Sigmoid colon (tissue), 7 donors: ENCODE measurements around the gene CD226. TPM values are rescaled to one million over a fixed set of nuclear protein-coding genes. Genes with fewer than 3 reads are reported as not detected.

ENCODE experiments used
- DNase-seq: peaks from one replicate; pipeline ENCODE4 v3.0.0-alpha.2; 2019
- H3K27ac ChIP-seq, 4 donors: fragments of 200-600 bp; sonication (generic); one replicate each; pipeline ENCODE4 v1.5.1; 2016 to 2019; ENCODE audit warnings: mild to moderate bottlenecking in 1 of 4
- H3K27me3 ChIP-seq, 3 donors: fragments of 200-600 bp; sonication (generic); one replicate each; pipeline ENCODE4 v1.5.1; 2019; ENCODE audit warnings: mild to moderate bottlenecking in 1 of 3
- H3K36me3 ChIP-seq, 4 donors: fragments of 200-600 bp; sonication (generic); one replicate each; pipeline ENCODE4 v1.5.1; 2016 to 2019
- H3K4me1 ChIP-seq, 4 donors: fragments of 200-600 bp; sonication (generic); one replicate each; pipeline ENCODE4 v1.5.1; 2017 to 2019
- H3K4me3 ChIP-seq, 4 donors: fragments of 200-600 bp; sonication (generic); one replicate each; pipeline ENCODE4 v1.5.1; 2017 to 2019; ENCODE audit warnings: mild to moderate bottlenecking in 2 of 4, moderate library complexity in 1 of 4
- H3K9me3 ChIP-seq, 4 donors: fragments of 200-600 bp in 3 of 4; sonication (generic) in 3 of 4; one replicate each; pipeline versions ENCODE4 v1.5.1 to v1.6.1; 2013 to 2019
- EP300 ChIP-seq, 4 donors: sonication (generic); formaldehyde crosslinking; IDR thresholded peaks; one replicate each; pipeline ENCODE4 v1.6.1; 2017; ENCODE audit warnings: antibody characterized with exemption in 4 of 4
- POLR2A ChIP-seq, 2 donors: fragments of 450-650 bp; IDR thresholded peaks; one replicate each; pipeline ENCODE4 v1.6.1; 2016; ENCODE audit warnings: antibody characterized with exemption in 2 of 2, mild to moderate bottlenecking in 2 of 2, moderate library complexity in 2 of 2
- POLR2AphosphoS5 ChIP-seq, 4 donors: sonication (generic); formaldehyde crosslinking; IDR thresholded peaks; one replicate each; pipeline ENCODE4 v1.6.1; 2017; ENCODE audit warnings: antibody characterized with exemption in 4 of 4
- WGBS, 2 donors: extraction: QIAGEN DNeasy Blood & Tissue Kit; methylation state at CpG; one replicate each; pipeline ENCODE4 v1.1.7; 2013; 5-methylcytosine and 5-hydroxymethylcytosine counted together
- intact Hi-C: fragments of 100-400 bp; cut with DNase I; formaldehyde crosslinking; loops from one replicate; pipeline ENCODE4 v1.15.1; 2023
- polyA plus RNA-seq, 3 donors: library from polyadenylated mRNA; stranded (reverse); fragments of 200-250 nt; gene quantifications; one replicate each; pipeline ENCODE4 v1.2.3, GENCODE V29; 2013
- total RNA-seq, 4 donors: library from RNA; depleted of rRNA; stranded (reverse); fragments of >200 nt; gene quantifications; one replicate each; pipeline ENCODE4 v1.1.0, GENCODE V29; 2016
- TF ChIP-seq, protein P1 (sequence below), 4 experiments: fragments of 450-650 bp in 3 of 4; fragments of 200-600 bp in 1 of 4; IDR thresholded peaks; one replicate each; pipeline ENCODE4 v1.5.1; 2016 to 2019; ENCODE audit warnings: antibody characterized with exemption in 4 of 4, mild to moderate bottlenecking in 3 of 4, moderate library complexity in 2 of 4
- donor health status: healthy with polysubstance abuse.
- donor health status: Bipolar disorder and iron deficiency.
- donor health status: healthy.

Gene CD226
- total and polyA plus RNA-seq, 7 donors = under 0.01 to 2.4 (median 0.55) TPM

DNA sequence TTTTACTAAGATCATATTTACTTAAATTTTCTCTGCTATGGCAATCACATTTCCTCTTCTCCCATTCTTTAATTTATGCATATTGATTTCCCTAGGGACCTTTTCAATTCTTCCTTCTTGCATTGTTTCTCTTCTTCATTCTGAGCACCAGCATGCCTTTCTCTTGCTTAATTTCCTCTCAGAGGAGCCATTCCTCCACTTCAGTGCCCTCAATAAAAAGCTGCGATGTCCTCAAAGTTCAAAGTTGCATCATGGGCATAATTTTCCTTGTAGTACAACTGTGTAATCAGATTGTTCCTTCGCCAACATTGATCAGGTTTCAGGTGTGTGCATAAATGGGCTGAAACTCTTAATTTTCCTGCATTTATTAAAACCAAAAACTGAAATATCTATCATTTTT, 21.8 kb upstream of the CD226 start:
- intact Hi-C loops = no loop called here
- Histone ChIP-seq H3K36me3 (no peaks in the 10 kb centered on the region), H3K9me3 (peaks cover 0 to 7% (median under 1%) of the 10 kb centered on the region in 4 donors), H3K4me3 (no peak overlapping the region), H3K27ac (no peak overlapping the region), H3K27me3 (no peaks in the 10 kb centered on the region), H3K4me1 (no peaks in the 10 kb centered on the region)
- DNase-seq = no peak
- TF ChIP-seq, protein P1, sequence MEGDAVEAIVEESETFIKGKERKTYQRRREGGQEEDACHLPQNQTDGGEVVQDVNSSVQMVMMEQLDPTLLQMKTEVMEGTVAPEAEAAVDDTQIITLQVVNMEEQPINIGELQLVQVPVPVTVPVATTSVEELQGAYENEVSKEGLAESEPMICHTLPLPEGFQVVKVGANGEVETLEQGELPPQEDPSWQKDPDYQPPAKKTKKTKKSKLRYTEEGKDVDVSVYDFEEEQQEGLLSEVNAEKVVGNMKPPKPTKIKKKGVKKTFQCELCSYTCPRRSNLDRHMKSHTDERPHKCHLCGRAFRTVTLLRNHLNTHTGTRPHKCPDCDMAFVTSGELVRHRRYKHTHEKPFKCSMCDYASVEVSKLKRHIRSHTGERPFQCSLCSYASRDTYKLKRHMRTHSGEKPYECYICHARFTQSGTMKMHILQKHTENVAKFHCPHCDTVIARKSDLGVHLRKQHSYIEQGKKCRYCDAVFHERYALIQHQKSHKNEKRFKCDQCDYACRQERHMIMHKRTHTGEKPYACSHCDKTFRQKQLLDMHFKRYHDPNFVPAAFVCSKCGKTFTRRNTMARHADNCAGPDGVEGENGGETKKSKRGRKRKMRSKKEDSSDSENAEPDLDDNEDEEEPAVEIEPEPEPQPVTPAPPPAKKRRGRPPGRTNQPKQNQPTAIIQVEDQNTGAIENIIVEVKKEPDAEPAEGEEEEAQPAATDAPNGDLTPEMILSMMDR (IDR thresholded peaks at IDR 0.05) = no peak
- TF ChIP-seq POLR2AphosphoS5 (IDR thresholded peaks at IDR 0.05) (no peak), EP300 (IDR thresholded peaks at IDR 0.05) (no peak), POLR2A (IDR thresholded peaks at IDR 0.05) (no peak)
- WGBS, 2 donors = 76 to 79% methylated on average over 2 of the region's 2 CpGs

DNA sequence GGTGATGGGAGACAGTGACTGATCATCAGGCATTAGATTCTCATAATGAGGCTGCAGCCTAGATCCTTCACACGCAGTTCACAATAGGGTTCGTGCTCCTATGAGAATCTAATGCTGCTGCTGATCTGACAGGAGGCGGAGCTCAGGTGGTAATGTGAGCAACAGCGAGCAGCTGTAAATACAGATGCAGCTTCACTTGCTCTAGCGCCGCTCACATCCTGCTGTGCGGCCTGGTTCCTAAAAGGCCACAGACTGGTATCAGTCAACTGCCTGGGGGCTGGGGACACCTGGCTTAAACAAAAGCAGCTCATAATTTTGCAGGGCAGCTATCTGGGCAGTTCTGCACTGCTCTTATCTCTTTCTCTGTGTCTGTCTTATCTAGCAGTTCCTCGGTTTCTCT, 20.4 kb upstream of the CD226 start:
- H3K27me3 ChIP-seq = no peaks in the 10 kb centered on the region
- H3K36me3 ChIP-seq = no peaks in the 10 kb centered on the region
- no peaks in the 10 kb centered on the region for H3K4me1 ChIP-seq
- H3K9me3 ChIP-seq = peaks cover 0 to 7% (median under 1%) of the 10 kb centered on the region in 4 donors
- H3K4me3 ChIP-seq = no peak overlapping the region
- 70 to 87% methylated on average over 8 of the region's 8 CpGs for WGBS, 2 donors
- no peak for DNase-seq
- intact Hi-C loops = no loop called here
- H3K27ac ChIP-seq = no peak overlapping the region
- TF ChIP-seq POLR2A (IDR thresholded peaks at IDR 0.05) = no peak
- TF ChIP-seq EP300 (IDR thresholded peaks at IDR 0.05) = no peak

DNA sequence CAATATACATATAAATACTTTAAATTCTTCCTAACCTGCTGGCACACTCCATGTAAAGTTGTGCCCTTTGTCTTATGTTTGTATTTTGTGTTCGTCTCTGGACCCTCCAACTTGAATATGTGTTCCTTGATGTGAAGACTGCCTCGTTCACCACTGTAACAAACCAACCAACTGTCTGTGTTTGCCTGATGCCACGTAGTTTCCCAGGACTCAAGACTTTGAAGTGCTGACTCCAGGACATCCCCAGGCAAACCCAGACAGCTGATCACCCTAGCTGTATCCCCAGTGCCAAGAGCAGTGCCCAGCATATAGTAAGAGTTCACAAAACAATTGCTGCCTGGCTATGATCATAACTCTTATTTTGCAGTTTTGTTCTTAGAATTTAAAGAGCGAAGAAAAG, 15.5 kb upstream of the CD226 start:
- Histone ChIP-seq H3K4me3 (no peak overlapping the region), H3K9me3 (no peaks in the 10 kb centered on the region), H3K27me3 (no peaks in the 10 kb centered on the region), H3K4me1 (no peaks in the 10 kb centered on the region), H3K27ac (no peak overlapping the region), H3K36me3 (no peaks in the 10 kb centered on the region)
- TF ChIP-seq, protein P1 (IDR thresholded peaks at IDR 0.05) = no peak
- TF ChIP-seq POLR2AphosphoS5 (IDR thresholded peaks at IDR 0.05) (no peak), EP300 (IDR thresholded peaks at IDR 0.05) (no peak), POLR2A (IDR thresholded peaks at IDR 0.05) (no peak)
- no peak for DNase-seq
- intact Hi-C loops = no loop called here
- 94 to 95% methylated on average over 4 of the region's 4 CpGs for WGBS, 2 donors

DNA sequence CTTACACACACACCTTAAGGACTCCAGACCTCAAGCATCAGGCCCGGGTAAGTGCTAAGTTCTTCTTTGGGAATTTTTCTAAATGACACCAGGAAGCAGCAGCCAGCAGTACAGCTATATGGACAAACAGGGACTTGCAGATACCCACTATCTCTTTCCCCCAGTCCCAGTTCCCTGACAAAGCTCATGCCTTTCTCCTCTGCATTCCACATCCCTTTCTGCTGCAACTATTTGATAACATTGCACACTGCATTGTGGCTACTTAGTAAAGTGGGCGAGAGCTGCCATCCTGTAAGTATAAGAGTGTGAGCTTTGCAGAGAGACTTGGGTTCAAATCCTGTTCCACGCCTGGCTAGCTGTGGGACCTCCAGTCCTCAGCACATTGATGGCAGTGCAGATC, 14.0 kb upstream of the CD226 start:
- H3K27me3 ChIP-seq = no peaks in the 10 kb centered on the region
- TF ChIP-seq POLR2A (IDR thresholded peaks at IDR 0.05) (no peak), POLR2AphosphoS5 (IDR thresholded peaks at IDR 0.05) (no peak), EP300 (IDR thresholded peaks at IDR 0.05) (no peak)
- TF ChIP-seq, protein P1 (IDR thresholded peaks at IDR 0.05) = no peak
- H3K9me3 ChIP-seq = no peaks in the 10 kb centered on the region
- H3K4me3 ChIP-seq = no peak overlapping the region
- intact Hi-C loops = no loop called here
- no peaks in the 10 kb centered on the region for H3K36me3 ChIP-seq
- no peak for DNase-seq
- WGBS, 2 donors = 95 to 97% methylated on average over 3 of the region's 3 CpGs
- H3K27ac ChIP-seq = no peak overlapping the region
- peaks cover 0 to 2% (median 0%) of the 10 kb centered on the region in 4 donors for H3K4me1 ChIP-seq

DNA sequence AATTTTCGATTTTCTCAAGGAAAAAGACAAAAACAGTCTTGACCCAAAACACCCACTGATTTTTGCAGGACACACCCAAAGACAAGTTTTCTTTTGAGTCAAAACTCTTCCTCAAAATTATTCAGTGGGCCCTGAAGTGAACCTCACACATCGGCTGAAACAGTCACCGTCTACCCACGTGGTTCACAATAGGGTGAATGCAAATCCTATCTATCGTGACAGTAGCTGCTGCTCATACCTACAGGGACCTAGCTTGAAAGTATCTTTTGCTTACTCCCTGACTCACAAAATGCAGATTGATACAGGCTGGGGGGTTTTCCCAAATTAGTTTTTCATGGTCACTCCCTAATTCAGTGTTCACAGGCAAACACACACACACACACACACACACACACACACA, 10.7 kb upstream of the CD226 start:
- Histone ChIP-seq H3K9me3 (no peaks in the 10 kb centered on the region), H3K27me3 (no peaks in the 10 kb centered on the region), H3K36me3 (no peaks in the 10 kb centered on the region), H3K4me1 (peaks cover 0 to 11% (median 5%) of the 10 kb centered on the region in 4 donors), H3K27ac (no peak overlapping the region), H3K4me3 (no peak overlapping the region)
- 73 to 82% methylated on average over 5 of the region's 5 CpGs for WGBS, 2 donors
- TF ChIP-seq POLR2A (IDR thresholded peaks at IDR 0.05) (no peak), POLR2AphosphoS5 (IDR thresholded peaks at IDR 0.05) (no peak), EP300 (IDR thresholded peaks at IDR 0.05) (no peak)
- TF ChIP-seq, protein P1 (IDR thresholded peaks at IDR 0.05) = no peak
- intact Hi-C loops = loop anchor here (5.0 kb wide), 1 partner anchor 76 kb away; no protein-coding TSS in a partner anchor
- DNase-seq = no peak
